Liver (tissue), 9 donors: ENCODE results near the gene VAMP4. TPM values are rescaled to one million over a fixed set of nuclear protein-coding genes. Genes with fewer than 3 reads are reported as not detected.

Experiments used
- DNase-seq: peaks from one replicate; pipeline ENCODE4 v3.0.0-alpha.2; 2017; ENCODE audit warnings: low spot score
- H3K27ac ChIP-seq, 2 donors: one replicate each; pipeline ENCODE4 v1.7.0; 2013; ENCODE audit warnings: inconsistent platforms in 2 of 2, low read length in 2 of 2, control low read depth in 1 of 2, low read depth in 1 of 2, mild to moderate bottlenecking in 1 of 2
- H3K27me3 ChIP-seq, 4 donors: one replicate each; pipeline versions ENCODE4 v1.6.1 to v1.7.0; 2013; ENCODE audit warnings: low read length in 3 of 4, inconsistent platforms in 1 of 4, mild to moderate bottlenecking in 1 of 4, moderate library complexity in 1 of 4; ENCODE audit not compliant: control insufficient read depth in 4 of 4, insufficient read depth in 4 of 4
- H3K36me3 ChIP-seq, 4 donors: one replicate each; pipeline versions ENCODE4 v1.6.1 to v1.7.0; 2013; ENCODE audit warnings: low read length in 3 of 4, mild to moderate bottlenecking in 3 of 4, low read depth in 1 of 4, moderate library complexity in 1 of 4; ENCODE audit not compliant: control insufficient read depth in 4 of 4, insufficient read depth in 3 of 4
- H3K4me1 ChIP-seq, 4 donors: one replicate each; pipeline versions ENCODE4 v1.6.1 to v1.7.0; 2013; ENCODE audit warnings: low read length in 3 of 4, mild to moderate bottlenecking in 3 of 4, moderate library complexity in 1 of 4; ENCODE audit not compliant: control insufficient read depth in 4 of 4, insufficient read depth in 4 of 4
- H3K4me3 ChIP-seq, 3 donors: one replicate each; pipeline versions ENCODE4 v1.6.1 to v1.7.0; 2013; ENCODE audit warnings: low read length in 3 of 3, control low read depth in 1 of 3, low read depth in 1 of 3, mild to moderate bottlenecking in 1 of 3
- H3K9ac ChIP-seq, 2 donors: one replicate each; pipeline ENCODE4 v1.7.0; 2013; ENCODE audit warnings: low read length in 2 of 2, mild to moderate bottlenecking in 2 of 2, moderate library complexity in 2 of 2, control low read depth in 1 of 2, low read depth in 1 of 2
- H3K9me3 ChIP-seq, 4 donors: one replicate each; pipeline versions ENCODE4 v1.6.1 to v1.7.0; 2013; ENCODE audit warnings: low read length in 3 of 4; ENCODE audit not compliant: control insufficient read depth in 4 of 4
- EGR1 ChIP-seq, 2 donors: IDR thresholded peaks; 2 replicates each; pipeline ENCODE4 v1.6.1; 2016 to 2018; ENCODE audit warnings: antibody characterized with exemption in 2 of 2, low read depth in 2 of 2
- FOXA1 ChIP-seq: IDR thresholded peaks from 2 replicates; pipeline ENCODE4 v1.6.1; 2016; ENCODE audit warnings: antibody characterized with exemption
- FOXA2 ChIP-seq: IDR thresholded peaks from 2 replicates; pipeline ENCODE4 v1.6.1; 2016; ENCODE audit warnings: antibody characterized with exemption
- GABPA ChIP-seq, 2 donors: IDR thresholded peaks in 1 of 2; conservative IDR thresholded peaks in 1 of 2; 2 replicates each; pipeline ENCODE4 v1.6.1; 2016; ENCODE audit warnings: antibody characterized with exemption in 2 of 2, mild to moderate bottlenecking in 1 of 2, moderate library complexity in 1 of 2
- HNF4G ChIP-seq: IDR thresholded peaks from 2 replicates; pipeline ENCODE4 v1.6.1; 2016; ENCODE audit warnings: antibody characterized with exemption
- JUND ChIP-seq, 2 donors: IDR thresholded peaks; 2 replicates each; pipeline ENCODE4 v1.6.1; 2016; ENCODE audit warnings: antibody characterized with exemption in 2 of 2
- RXRA ChIP-seq, 2 donors: IDR thresholded peaks; 2 replicates each; pipeline ENCODE4 v1.6.1; 2017 to 2018; ENCODE audit warnings: antibody characterized with exemption in 2 of 2, mild to moderate bottlenecking in 1 of 2
- SP1 ChIP-seq: IDR thresholded peaks from 2 replicates; pipeline ENCODE4 v1.6.1; 2018; ENCODE audit warnings: antibody characterized with exemption, mild to moderate bottlenecking
- TAF1 ChIP-seq: conservative IDR thresholded peaks from 2 replicates; pipeline ENCODE4 v1.6.1; 2016; ENCODE audit warnings: antibody characterized with exemption, mild to moderate bottlenecking
- YY1 ChIP-seq: IDR thresholded peaks from 2 replicates; pipeline ENCODE4 v1.6.1; 2016; ENCODE audit warnings: antibody characterized with exemption, mild to moderate bottlenecking
- WGBS: extraction: QIAGEN DNeasy Blood & Tissue Kit; methylation state at CpG from one replicate; pipeline ENCODE4 v1.1.7; 2013; 5-methylcytosine and 5-hydroxymethylcytosine counted together
- polyA plus RNA-seq, 2 donors: library from polyadenylated mRNA; stranded (reverse) in 1 of 2; unstranded in 1 of 2; fragments of 200-250 nt in 1 of 2; fragments of >200 nt in 1 of 2; fragmentation: Nextera tagmentation in 1 of 2; extraction: Ambion mirVana in 1 of 2; gene quantifications; one replicate each; pipeline versions ENCODE4 v1.2.1 to v1.2.3, GENCODE V29; 2013 to 2015
- total RNA-seq, 2 donors: library from RNA; depleted of rRNA; stranded (reverse); fragments of >200 nt; gene quantifications; one replicate each; pipeline ENCODE4 v1.2.3, GENCODE V29; 2014
- TF ChIP-seq, protein P1 (sequence below): IDR thresholded peaks from 2 replicates; pipeline ENCODE4 v1.6.1; 2016; ENCODE audit warnings: antibody characterized with exemption
- TF ChIP-seq, protein P2 (sequence below): IDR thresholded peaks from 2 replicates; pipeline ENCODE4 v1.6.1; 2016; ENCODE audit warnings: antibody characterized with exemption, mild to moderate bottlenecking
- TF ChIP-seq, protein P3 (sequence below): IDR thresholded peaks from 2 replicates; pipeline ENCODE4 v1.6.1; 2016; ENCODE audit warnings: antibody characterized with exemption
- donor health status: healthy.
- donor health status: healthy.
- donor health status: healthy.
- donor health status: healthy.
- donor health status: healthy.

Gene VAMP4
- total and polyA plus RNA-seq, 4 donors = 4.0 to 6.1 (median 4.8) TPM

DNA sequence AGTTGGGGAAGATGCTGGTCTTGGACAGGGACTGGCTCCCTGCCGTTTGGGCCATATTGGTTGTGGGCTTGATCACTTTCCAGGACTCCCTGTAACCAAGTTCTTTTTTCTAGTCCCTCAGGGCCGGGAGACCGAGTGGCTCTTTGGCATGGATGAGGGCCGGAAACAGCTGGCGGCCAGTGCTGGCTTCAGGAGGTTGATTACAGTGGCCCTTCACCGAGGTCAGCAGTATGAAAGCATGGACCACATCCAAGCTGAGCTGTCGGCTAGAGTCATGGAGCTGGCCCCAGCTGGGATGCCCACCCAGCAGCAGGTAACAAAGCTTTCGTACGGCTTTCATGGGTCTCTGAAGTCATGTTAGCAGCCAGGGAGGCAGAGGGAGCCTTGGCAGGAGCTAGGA, 43.9 kb upstream of the VAMP4 start:
- Histone ChIP-seq H3K4me3 (no peak overlapping the region), H3K9me3 (no peaks in the 10 kb centered on the region), H3K36me3 (peaks cover 14 to 58% (median 46%) of the 10 kb centered on the region in 4 donors), H3K27me3 (no peaks in the 10 kb centered on the region), H3K9ac (no peak overlapping the region), H3K4me1 (peaks cover 0 to 26% (median 15%) of the 10 kb centered on the region in 4 donors), H3K27ac (no peak overlapping the region)
- WGBS = 89% methylated on average over 9 of the region's 9 CpGs
- no peak for TF ChIP-seq GABPA (IDR thresholded peaks at IDR 0.05 in 1 of 2, conservative IDR thresholded peaks at IDR 0.05 in 1 of 2)
- TF ChIP-seq JUND (IDR thresholded peaks at IDR 0.05) = no peak
- no peak for TF ChIP-seq YY1
- no peak for TF ChIP-seq FOXA1
- TF ChIP-seq HNF4G = no peak
- TF ChIP-seq, protein P1, sequence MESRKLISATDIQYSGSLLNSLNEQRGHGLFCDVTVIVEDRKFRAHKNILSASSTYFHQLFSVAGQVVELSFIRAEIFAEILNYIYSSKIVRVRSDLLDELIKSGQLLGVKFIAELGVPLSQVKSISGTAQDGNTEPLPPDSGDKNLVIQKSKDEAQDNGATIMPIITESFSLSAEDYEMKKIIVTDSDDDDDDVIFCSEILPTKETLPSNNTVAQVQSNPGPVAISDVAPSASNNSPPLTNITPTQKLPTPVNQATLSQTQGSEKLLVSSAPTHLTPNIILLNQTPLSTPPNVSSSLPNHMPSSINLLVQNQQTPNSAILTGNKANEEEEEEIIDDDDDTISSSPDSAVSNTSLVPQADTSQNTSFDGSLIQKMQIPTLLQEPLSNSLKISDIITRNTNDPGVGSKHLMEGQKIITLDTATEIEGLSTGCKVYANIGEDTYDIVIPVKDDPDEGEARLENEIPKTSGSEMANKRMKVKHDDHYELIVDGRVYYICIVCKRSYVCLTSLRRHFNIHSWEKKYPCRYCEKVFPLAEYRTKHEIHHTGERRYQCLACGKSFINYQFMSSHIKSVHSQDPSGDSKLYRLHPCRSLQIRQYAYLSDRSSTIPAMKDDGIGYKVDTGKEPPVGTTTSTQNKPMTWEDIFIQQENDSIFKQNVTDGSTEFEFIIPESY = no peak
- no peak for DNase-seq

DNA sequence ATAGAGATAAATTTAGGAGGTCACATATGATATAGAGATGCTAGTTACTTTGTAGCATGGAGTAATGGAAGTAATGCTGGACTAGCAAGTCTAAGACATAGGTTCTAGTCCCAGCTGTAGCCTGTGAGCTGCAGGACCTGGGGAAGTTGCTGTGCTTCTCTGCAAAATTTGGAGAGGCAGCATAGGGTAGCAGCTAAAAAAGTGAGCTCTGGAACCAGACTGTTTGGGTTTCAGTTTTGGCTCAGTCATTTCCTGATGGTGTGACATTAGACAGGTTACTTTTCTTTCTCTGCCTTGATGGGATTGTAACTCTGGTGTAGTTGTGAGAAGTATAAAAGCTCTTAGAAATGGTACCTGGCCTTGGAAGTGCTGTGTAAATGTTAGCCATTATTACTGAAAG, 42.9 kb upstream of the VAMP4 start:
- TF ChIP-seq FOXA2 (no peak), FOXA1 (no peak), GABPA (IDR thresholded peaks at IDR 0.05 in 1 of 2, conservative IDR thresholded peaks at IDR 0.05 in 1 of 2) (no peak), HNF4G (no peak), SP1 (no peak), EGR1 (IDR thresholded peaks at IDR 0.05; ENCODE audit: low read depth in 2 of 2) (no peak), TAF1 (no peak), RXRA (IDR thresholded peaks at IDR 0.05) (no peak)
- TF ChIP-seq, protein P2, sequence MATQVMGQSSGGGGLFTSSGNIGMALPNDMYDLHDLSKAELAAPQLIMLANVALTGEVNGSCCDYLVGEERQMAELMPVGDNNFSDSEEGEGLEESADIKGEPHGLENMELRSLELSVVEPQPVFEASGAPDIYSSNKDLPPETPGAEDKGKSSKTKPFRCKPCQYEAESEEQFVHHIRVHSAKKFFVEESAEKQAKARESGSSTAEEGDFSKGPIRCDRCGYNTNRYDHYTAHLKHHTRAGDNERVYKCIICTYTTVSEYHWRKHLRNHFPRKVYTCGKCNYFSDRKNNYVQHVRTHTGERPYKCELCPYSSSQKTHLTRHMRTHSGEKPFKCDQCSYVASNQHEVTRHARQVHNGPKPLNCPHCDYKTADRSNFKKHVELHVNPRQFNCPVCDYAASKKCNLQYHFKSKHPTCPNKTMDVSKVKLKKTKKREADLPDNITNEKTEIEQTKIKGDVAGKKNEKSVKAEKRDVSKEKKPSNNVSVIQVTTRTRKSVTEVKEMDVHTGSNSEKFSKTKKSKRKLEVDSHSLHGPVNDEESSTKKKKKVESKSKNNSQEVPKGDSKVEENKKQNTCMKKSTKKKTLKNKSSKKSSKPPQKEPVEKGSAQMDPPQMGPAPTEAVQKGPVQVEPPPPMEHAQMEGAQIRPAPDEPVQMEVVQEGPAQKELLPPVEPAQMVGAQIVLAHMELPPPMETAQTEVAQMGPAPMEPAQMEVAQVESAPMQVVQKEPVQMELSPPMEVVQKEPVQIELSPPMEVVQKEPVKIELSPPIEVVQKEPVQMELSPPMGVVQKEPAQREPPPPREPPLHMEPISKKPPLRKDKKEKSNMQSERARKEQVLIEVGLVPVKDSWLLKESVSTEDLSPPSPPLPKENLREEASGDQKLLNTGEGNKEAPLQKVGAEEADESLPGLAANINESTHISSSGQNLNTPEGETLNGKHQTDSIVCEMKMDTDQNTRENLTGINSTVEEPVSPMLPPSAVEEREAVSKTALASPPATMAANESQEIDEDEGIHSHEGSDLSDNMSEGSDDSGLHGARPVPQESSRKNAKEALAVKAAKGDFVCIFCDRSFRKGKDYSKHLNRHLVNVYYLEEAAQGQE = no peak
- TF ChIP-seq, protein P3, sequence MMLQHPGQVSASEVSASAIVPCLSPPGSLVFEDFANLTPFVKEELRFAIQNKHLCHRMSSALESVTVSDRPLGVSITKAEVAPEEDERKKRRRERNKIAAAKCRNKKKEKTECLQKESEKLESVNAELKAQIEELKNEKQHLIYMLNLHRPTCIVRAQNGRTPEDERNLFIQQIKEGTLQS = no peak
- H3K9me3 ChIP-seq = no peaks in the 10 kb centered on the region
- H3K27ac ChIP-seq = no peak overlapping the region
- H3K27me3 ChIP-seq = no peaks in the 10 kb centered on the region
- no peak overlapping the region for H3K9ac ChIP-seq
- H3K4me3 ChIP-seq = no peak overlapping the region
- DNase-seq = no peak
- peaks cover 8 to 49% (median 36%) of the 10 kb centered on the region in 4 donors for H3K36me3 ChIP-seq
- peaks cover 0 to 27% (median 17%) of the 10 kb centered on the region in 4 donors for H3K4me1 ChIP-seq
